Astrocyte (in vitro differentiated cells and primary cell): ENCODE data around the gene CCDC195.

ENCODE experiments used
- EZH2 ChIP-seq: IDR thresholded peaks from 2 replicates; pipeline ENCODE4 v1.6.1; 2012; ENCODE audit warnings: mild to moderate bottlenecking, low read length, inconsistent platforms; ENCODE audit not compliant: insufficient read depth
- TF ChIP-seq, protein P1 (sequence below): IDR thresholded peaks from 2 replicates; pipeline ENCODE4 v1.5.1; 2011; ENCODE audit warnings: low read depth, mild to moderate bottlenecking, inconsistent platforms, low read length, moderate library complexity; ENCODE audit not compliant: insufficient read depth

DNA sequence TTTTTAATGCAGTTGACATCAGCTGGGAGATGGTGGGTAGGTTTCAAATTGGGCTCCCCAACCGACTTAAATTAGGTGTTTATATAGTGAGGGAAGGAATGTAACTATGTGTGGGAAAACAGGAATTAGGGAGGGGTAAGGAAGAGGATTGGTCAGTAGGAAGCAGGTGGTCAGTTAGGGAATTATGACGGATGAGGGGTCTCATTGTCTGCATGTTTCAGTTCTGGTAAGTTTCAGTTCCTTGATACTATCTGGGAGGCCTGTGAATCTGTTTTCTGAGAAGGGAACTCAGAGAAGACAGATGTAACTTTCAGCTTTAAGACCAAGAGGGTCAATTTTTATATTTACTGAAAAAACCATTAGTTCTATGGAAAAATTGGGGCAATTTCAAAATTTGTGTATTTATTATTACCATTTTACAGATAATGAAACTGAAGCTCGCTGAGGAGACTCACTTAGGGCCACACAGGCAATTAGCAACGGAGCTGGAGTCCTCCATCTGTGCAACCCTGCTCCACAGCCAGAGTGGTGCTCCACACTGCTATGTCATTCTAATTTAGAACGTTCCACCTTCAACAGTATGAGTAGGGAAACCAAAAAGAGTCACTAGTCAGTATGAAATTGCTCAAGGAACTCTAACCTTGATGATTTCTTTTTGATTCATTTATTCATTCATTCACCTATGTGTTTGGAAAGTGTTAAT is 36.0 kb upstream of the CCDC195 start:
- TF ChIP-seq, protein P1, sequence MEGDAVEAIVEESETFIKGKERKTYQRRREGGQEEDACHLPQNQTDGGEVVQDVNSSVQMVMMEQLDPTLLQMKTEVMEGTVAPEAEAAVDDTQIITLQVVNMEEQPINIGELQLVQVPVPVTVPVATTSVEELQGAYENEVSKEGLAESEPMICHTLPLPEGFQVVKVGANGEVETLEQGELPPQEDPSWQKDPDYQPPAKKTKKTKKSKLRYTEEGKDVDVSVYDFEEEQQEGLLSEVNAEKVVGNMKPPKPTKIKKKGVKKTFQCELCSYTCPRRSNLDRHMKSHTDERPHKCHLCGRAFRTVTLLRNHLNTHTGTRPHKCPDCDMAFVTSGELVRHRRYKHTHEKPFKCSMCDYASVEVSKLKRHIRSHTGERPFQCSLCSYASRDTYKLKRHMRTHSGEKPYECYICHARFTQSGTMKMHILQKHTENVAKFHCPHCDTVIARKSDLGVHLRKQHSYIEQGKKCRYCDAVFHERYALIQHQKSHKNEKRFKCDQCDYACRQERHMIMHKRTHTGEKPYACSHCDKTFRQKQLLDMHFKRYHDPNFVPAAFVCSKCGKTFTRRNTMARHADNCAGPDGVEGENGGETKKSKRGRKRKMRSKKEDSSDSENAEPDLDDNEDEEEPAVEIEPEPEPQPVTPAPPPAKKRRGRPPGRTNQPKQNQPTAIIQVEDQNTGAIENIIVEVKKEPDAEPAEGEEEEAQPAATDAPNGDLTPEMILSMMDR: no peak
- no peak for TF ChIP-seq EZH2
